Activated CD8-positive, alpha-beta T cell treated with anti-CD3 and anti-CD28 coated beads, Interleukin-2, amount 10 ng/mL, durations not matched to agents 7 days and 5 days (primary cell): Measurements from ENCODE around the gene GUCY1A2. TPM values are rescaled to one million over a fixed set of nuclear protein-coding genes. Genes with fewer than 3 reads are reported as not detected.
"Not testable (repeated sequence)": the region's sequence is repeated elsewhere in the genome, so short reads cannot be mapped to it uniquely, and the experiment has no call there.

Source experiments
- ATAC-seq: fragments of 150-1000 bp; cut with Tn5 transposase; one replicate; pipeline ENCODE4 v1.10.0; 2021; ENCODE audit warnings: moderate library complexity
- CTCF ChIA-PET: fragments of 350-600 bp; sonication (Branson Sonifier 250); formaldehyde crosslinking; loops from one replicate; lab custom pipeline; 2021; ENCODE audit warnings: antibody characterized with exemption; lab: Charles Lee
- POLR2A ChIA-PET: fragments of 350-600 bp; sonication (Branson Sonifier 250); formaldehyde crosslinking; loops from one replicate; lab custom pipeline; 2021; ENCODE audit warnings: antibody characterized with exemption; lab: Charles Lee
- DNase-seq: peaks from one replicate; pipeline ENCODE4 v3.0.0-alpha.2; 2020
- H3K27ac Mint-ChIP-seq: one replicate; pipeline ENCODE4 v1.8.0; 2021; ENCODE audit warnings: mild to moderate bottlenecking, mixed read lengths
- H3K27me3 Mint-ChIP-seq: one replicate; pipeline ENCODE4 v1.8.0; 2021; ENCODE audit warnings: low read depth, mixed read lengths
- H3K36me3 Mint-ChIP-seq: one replicate; pipeline ENCODE4 v1.8.0; 2021; ENCODE audit warnings: low read depth, mixed read lengths
- H3K4me1 Mint-ChIP-seq: one replicate; pipeline ENCODE4 v1.8.0; 2021; ENCODE audit warnings: low read depth, mixed read lengths
- H3K4me3 Mint-ChIP-seq: one replicate; pipeline ENCODE4 v1.8.0; 2021; ENCODE audit warnings: mild to moderate bottlenecking, mixed read lengths
- H3K9me3 Mint-ChIP-seq: one replicate; pipeline ENCODE4 v1.8.0; 2022; ENCODE audit warnings: mixed read lengths; ENCODE audit not compliant: insufficient read depth
- total RNA-seq, 2 experiments: library from RNA; stranded (reverse); gene quantifications; one replicate each; pipeline ENCODE4 v1.2.3, GENCODE V29; 2021

GUCY1A2 gene
- total RNA-seq, 2 experiments from 2014 or later: not detected

GRCh38 chr11:106821291-106821690 is 197.0 kb downstream of the GUCY1A2 start:
- H3K4me3 Mint-ChIP-seq: no peak overlapping the region
- H3K9me3 Mint-ChIP-seq: peaks cover 7% of the 10 kb centered on the region
- ChIA-PET CTCF (no interaction called here), POLR2A (no interaction called here)
- no peaks in the 10 kb centered on the region for H3K36me3 Mint-ChIP-seq
- ATAC-seq (no peak), DNase-seq (no peak)
- no peaks in the 10 kb centered on the region for H3K4me1 Mint-ChIP-seq
- H3K27ac Mint-ChIP-seq: no peak overlapping the region
- no peaks in the 10 kb centered on the region for H3K27me3 Mint-ChIP-seq

GRCh38 chr11:106818443-106818842 is 199.8 kb downstream of the GUCY1A2 start:
- Mint-ChIP-seq H3K27me3 (no peaks in the 10 kb centered on the region), H3K9me3 (peaks cover 8% of the 10 kb centered on the region), H3K4me1 (no peaks in the 10 kb centered on the region), H3K36me3 (no peaks in the 10 kb centered on the region), H3K4me3 (no peak overlapping the region), H3K27ac (no peak overlapping the region)
- CTCF ChIA-PET: no interaction called here
- ATAC-seq: no peak
- POLR2A ChIA-PET: no interaction called here
- no peak for DNase-seq

GRCh38 chr11:106815209-106815608 is 203.1 kb downstream of the GUCY1A2 start:
- POLR2A ChIA-PET: no interaction called here
- Mint-ChIP-seq H3K27ac (no peak overlapping the region), H3K4me3 (no peak overlapping the region), H3K4me1 (no peaks in the 10 kb centered on the region), H3K36me3 (no peaks in the 10 kb centered on the region), H3K27me3 (no peaks in the 10 kb centered on the region), H3K9me3 (peaks cover 5% of the 10 kb centered on the region)
- no peak for DNase-seq
- no peak for ATAC-seq
- CTCF ChIA-PET: no interaction called here

GRCh38 chr11:106813806-106814205 is 204.5 kb downstream of the GUCY1A2 start:
- CTCF ChIA-PET: no interaction called here
- ATAC-seq: no peak
- Mint-ChIP-seq H3K27ac (no peak overlapping the region), H3K36me3 (no peaks in the 10 kb centered on the region), H3K4me1 (no peaks in the 10 kb centered on the region), H3K4me3 (no peak overlapping the region), H3K9me3 (peaks cover 5% of the 10 kb centered on the region), H3K27me3 (no peaks in the 10 kb centered on the region)
- no peak for DNase-seq
- POLR2A ChIA-PET: no interaction called here

- no peak overlapping the region for H3K4me3 Mint-ChIP-seq
- H3K27me3 Mint-ChIP-seq: no peaks in the 10 kb centered on the region
- no peaks in the 10 kb centered on the region for H3K36me3 Mint-ChIP-seq
- ChIA-PET CTCF (no interaction called here), POLR2A (interaction anchor here (0.7 kb wide), 1 partner anchor 296 kb away, joined by 4 read pairs; no protein-coding TSS in a partner anchor)
- no peak for ATAC-seq
- no peaks in the 10 kb centered on the region for H3K4me1 Mint-ChIP-seq
- H3K9me3 Mint-ChIP-seq: peaks cover 6% of the 10 kb centered on the region
- no peak overlapping the region for H3K27ac Mint-ChIP-seq
- DNase-seq: no peak
Observed at GRCh38 chr11:106794058-106794457, 224.2 kb downstream of the GUCY1A2 start.

- H3K27ac Mint-ChIP-seq: no peak overlapping the region
- H3K36me3 Mint-ChIP-seq: no peaks in the 10 kb centered on the region
- CTCF ChIA-PET: no interaction called here
- DNase-seq (no peak), ATAC-seq (no peak)
- no peak overlapping the region for H3K4me3 Mint-ChIP-seq
- H3K4me1 Mint-ChIP-seq: no peaks in the 10 kb centered on the region
- POLR2A ChIA-PET: no interaction called here
- no peaks in the 10 kb centered on the region for H3K27me3 Mint-ChIP-seq
- peaks cover 8% of the 10 kb centered on the region for H3K9me3 Mint-ChIP-seq
Observed at GRCh38 chr11:106789406-106789805, 228.9 kb downstream of the GUCY1A2 start.

GRCh38 chr11:106787454-106787853 is 230.8 kb downstream of the GUCY1A2 start:
- CTCF ChIA-PET: no interaction called here
- POLR2A ChIA-PET: no interaction called here
- H3K27ac Mint-ChIP-seq: no peak overlapping the region
- H3K36me3 Mint-ChIP-seq: no peaks in the 10 kb centered on the region
- ATAC-seq (no peak), DNase-seq (no peak)
- H3K27me3 Mint-ChIP-seq: no peaks in the 10 kb centered on the region
- H3K4me1 Mint-ChIP-seq: no peaks in the 10 kb centered on the region
- H3K4me3 Mint-ChIP-seq: no peak overlapping the region
- H3K9me3 Mint-ChIP-seq: peaks cover 8% of the 10 kb centered on the region

- H3K4me3 Mint-ChIP-seq: no peak overlapping the region
- no peak overlapping the region for H3K27ac Mint-ChIP-seq
- H3K9me3 Mint-ChIP-seq: peaks cover 4% of the 10 kb centered on the region
- POLR2A ChIA-PET: no interaction called here
- no peaks in the 10 kb centered on the region for H3K36me3 Mint-ChIP-seq
- CTCF ChIA-PET: no interaction called here
- no peaks in the 10 kb centered on the region for H3K4me1 Mint-ChIP-seq
- ATAC-seq (no peak), DNase-seq (no peak)
- no peaks in the 10 kb centered on the region for H3K27me3 Mint-ChIP-seq
Observed at GRCh38 chr11:106785913-106786650, 232.2 kb downstream of the GUCY1A2 start.

- H3K4me1 Mint-ChIP-seq, H3K27ac Mint-ChIP-seq, H3K36me3 Mint-ChIP-seq, H3K27me3 Mint-ChIP-seq, H3K9me3 Mint-ChIP-seq, POLR2A ChIA-PET, DNase-seq, H3K4me3 Mint-ChIP-seq, CTCF ChIA-PET, ATAC-seq: not testable (repeated sequence)
Observed at GRCh38 chr11:106777302-106777701, 241.0 kb downstream of the GUCY1A2 start.

- DNase-seq: no peak
- POLR2A ChIA-PET: no interaction called here
- Mint-ChIP-seq H3K4me1 (no peaks in the 10 kb centered on the region), H3K27ac (no peak overlapping the region), H3K9me3 (no peaks in the 10 kb centered on the region), H3K27me3 (no peaks in the 10 kb centered on the region), H3K36me3 (no peaks in the 10 kb centered on the region), H3K4me3 (no peak overlapping the region)
- CTCF ChIA-PET: no interaction called here
- ATAC-seq: no peak
Observed at GRCh38 chr11:106770489-106771085, 247.7 kb downstream of the GUCY1A2 start.

- DNase-seq: no peak
- no peak overlapping the region for H3K27ac Mint-ChIP-seq
- ChIA-PET POLR2A (no interaction called here), CTCF (no interaction called here)
- no peak for ATAC-seq
- H3K9me3 Mint-ChIP-seq: peaks cover 3% of the 10 kb centered on the region
- no peak overlapping the region for H3K4me3 Mint-ChIP-seq
- H3K27me3 Mint-ChIP-seq: no peaks in the 10 kb centered on the region
- H3K36me3 Mint-ChIP-seq: no peaks in the 10 kb centered on the region
- no peaks in the 10 kb centered on the region for H3K4me1 Mint-ChIP-seq
Observed at GRCh38 chr11:106765469-106766258, 252.6 kb downstream of the GUCY1A2 start.

GRCh38 chr11:106763501-106763900 is 254.8 kb downstream of the GUCY1A2 start:
- POLR2A ChIA-PET: no interaction called here
- ATAC-seq: no peak
- no peak overlapping the region for H3K27ac Mint-ChIP-seq
- no peaks in the 10 kb centered on the region for H3K27me3 Mint-ChIP-seq
- DNase-seq: no peak
- H3K4me1 Mint-ChIP-seq: no peaks in the 10 kb centered on the region
- no peak overlapping the region for H3K4me3 Mint-ChIP-seq
- CTCF ChIA-PET: no interaction called here
- H3K36me3 Mint-ChIP-seq: no peaks in the 10 kb centered on the region
- H3K9me3 Mint-ChIP-seq: peaks cover 3% of the 10 kb centered on the region
